GM18508 (cell line): Measurements from ENCODE around the gene PIK3CD.
"Not testable (repeated sequence)": the region's sequence is repeated elsewhere in the genome, so short reads cannot be mapped to it uniquely, and the experiment has no call there.

ENCODE experiments used
- ATAC-seq: cut with Tn5 transposase; IDR thresholded peaks from one replicate; pipeline ENCODE4 v1.9.1; 2021; ENCODE audit warnings: moderate number of reproducible peaks; ENCODE audit not compliant: insufficient read depth, unreplicated experiment

The PIK3CD gene

GRCh38 chr1:9653491-9654050, 2.0 kb downstream of the PIK3CD start:
- no peak for ATAC-seq

GRCh38 chr1:9654051-9654833, 2.7 kb downstream of the PIK3CD start:
- no peak for ATAC-seq

GRCh38 chr1:9654834-9655723, 3.5 kb downstream of the PIK3CD start:
- ATAC-seq = no peak

GRCh38 chr1:9655836-9656235, 4.3 kb downstream of the PIK3CD start:
- no peak for ATAC-seq

GRCh38 chr1:9657521-9658032, 6.0 kb downstream of the PIK3CD start:
- no peak for ATAC-seq

- ATAC-seq = no peak
Observed at GRCh38 chr1:9658199-9658598, 6.7 kb downstream of the PIK3CD start.

GRCh38 chr1:9659328-9659727, 7.8 kb downstream of the PIK3CD start:
- ATAC-seq = no peak

GRCh38 chr1:9663257-9663656, 11.7 kb downstream of the PIK3CD start:
- no peak for ATAC-seq

- ATAC-seq = no peak
Observed at GRCh38 chr1:9665193-9665592, 13.7 kb downstream of the PIK3CD start.

GRCh38 chr1:9668080-9668479, 16.5 kb downstream of the PIK3CD start:
- no peak for ATAC-seq

- no peak for ATAC-seq
Observed at GRCh38 chr1:9670085-9670484, 18.6 kb downstream of the PIK3CD start.

- ATAC-seq = no peak
Observed at GRCh38 chr1:9671377-9672140, 20.0 kb downstream of the PIK3CD start.

- no peak for ATAC-seq
Observed at GRCh38 chr1:9672444-9672843, 20.9 kb downstream of the PIK3CD start.

GRCh38 chr1:9675393-9675792, 23.9 kb downstream of the PIK3CD start:
- no peak for ATAC-seq

- not testable (repeated sequence) for ATAC-seq
Observed at GRCh38 chr1:9676128-9676527, 24.6 kb downstream of the PIK3CD start.

- no peak for ATAC-seq
Observed at GRCh38 chr1:9676815-9677393, 25.4 kb downstream of the PIK3CD start.

- no peak for ATAC-seq
Observed at GRCh38 chr1:9680091-9680490, 28.6 kb downstream of the PIK3CD start.

GRCh38 chr1:9680828-9681227, 29.3 kb downstream of the PIK3CD start:
- no peak for ATAC-seq

GRCh38 chr1:9684801-9685200, 33.3 kb downstream of the PIK3CD start:
- no peak for ATAC-seq
